ENCODE results near the gene NACC2.

Gene NACC2

DNA sequence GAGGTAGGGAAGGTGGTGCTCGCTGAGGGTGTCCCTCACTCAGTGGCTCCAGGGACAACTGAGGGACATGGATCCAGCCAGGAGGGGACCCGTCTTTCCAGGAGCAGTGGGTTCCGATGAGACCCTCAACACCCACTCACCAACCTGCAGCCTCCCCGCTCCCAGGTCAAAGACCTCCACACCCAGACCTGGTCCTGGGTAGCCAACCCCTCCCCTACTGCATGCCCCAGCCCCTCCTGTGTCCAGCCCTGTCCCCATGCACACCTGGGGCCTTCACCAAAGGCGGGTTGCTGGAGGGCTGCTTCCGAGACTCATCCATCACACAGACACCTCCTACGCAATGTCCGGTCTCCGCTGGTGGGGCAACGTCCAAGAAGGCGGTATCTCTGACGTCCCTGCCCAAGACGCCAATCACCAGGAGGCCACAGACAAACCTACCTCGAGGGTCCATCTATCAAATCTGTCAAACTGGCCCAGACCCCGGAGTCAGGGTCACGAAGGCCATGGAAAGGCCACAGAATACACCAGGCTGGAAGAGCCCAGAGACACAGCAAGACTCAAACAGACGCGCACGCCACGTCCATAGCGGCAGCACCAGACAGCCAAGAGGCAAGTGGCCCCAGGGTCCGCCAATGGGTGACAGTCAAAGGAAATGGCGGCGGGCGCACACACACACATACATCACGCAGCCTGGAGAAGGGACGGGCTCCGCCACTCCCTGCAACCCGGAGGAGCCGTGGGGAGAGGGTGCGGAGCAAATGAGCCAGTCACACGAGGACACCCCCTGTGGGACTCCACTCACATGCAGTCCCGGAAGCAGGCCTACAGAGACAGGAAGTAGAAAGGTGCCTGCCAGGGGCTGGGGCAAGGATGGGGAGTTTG lies 10.8 kb downstream of the NACC2 start:
- Mint-ChIP-seq H3K9me3 (no peaks in the 10 kb centered on the region), H3K4me1 (peaks cover 21% of the 10 kb centered on the region), H3K27ac (peak overlapping the region in 1 of 2 donors; percentile 39), H3K27me3 (no peaks in the 10 kb centered on the region), H3K4me3 (no peak overlapping the region)
- ATAC-seq = no peak
- DNase-seq = no peak

DNA sequence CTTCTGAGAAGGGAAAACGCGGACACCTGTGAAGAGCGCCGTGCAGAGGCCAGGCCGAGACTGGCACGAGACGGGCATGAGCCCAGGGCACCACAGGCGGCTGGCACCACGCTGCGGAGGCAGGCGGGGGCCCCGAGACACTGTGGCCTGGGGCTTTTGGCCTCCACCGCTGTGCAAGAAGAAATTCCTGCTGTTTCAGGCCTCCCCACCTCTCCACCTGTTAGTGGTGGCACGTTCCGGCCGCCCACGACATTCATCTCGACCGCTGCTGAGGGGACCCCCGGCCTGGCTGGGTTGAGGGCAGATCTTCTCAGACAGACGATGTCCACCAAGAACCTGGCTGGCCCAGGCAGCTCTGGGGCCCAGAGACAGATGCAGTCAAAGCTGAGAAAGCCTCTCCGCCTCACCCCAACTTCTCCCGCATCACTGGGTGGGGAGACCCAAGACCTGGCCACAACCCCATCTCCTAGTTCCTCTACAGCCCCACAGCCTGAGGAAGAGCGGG lies 11.5 kb downstream of the NACC2 start:
- no peak for ATAC-seq
- Mint-ChIP-seq H3K4me3 (no peak overlapping the region), H3K4me1 (peaks cover 24% of the 10 kb centered on the region)

DNA sequence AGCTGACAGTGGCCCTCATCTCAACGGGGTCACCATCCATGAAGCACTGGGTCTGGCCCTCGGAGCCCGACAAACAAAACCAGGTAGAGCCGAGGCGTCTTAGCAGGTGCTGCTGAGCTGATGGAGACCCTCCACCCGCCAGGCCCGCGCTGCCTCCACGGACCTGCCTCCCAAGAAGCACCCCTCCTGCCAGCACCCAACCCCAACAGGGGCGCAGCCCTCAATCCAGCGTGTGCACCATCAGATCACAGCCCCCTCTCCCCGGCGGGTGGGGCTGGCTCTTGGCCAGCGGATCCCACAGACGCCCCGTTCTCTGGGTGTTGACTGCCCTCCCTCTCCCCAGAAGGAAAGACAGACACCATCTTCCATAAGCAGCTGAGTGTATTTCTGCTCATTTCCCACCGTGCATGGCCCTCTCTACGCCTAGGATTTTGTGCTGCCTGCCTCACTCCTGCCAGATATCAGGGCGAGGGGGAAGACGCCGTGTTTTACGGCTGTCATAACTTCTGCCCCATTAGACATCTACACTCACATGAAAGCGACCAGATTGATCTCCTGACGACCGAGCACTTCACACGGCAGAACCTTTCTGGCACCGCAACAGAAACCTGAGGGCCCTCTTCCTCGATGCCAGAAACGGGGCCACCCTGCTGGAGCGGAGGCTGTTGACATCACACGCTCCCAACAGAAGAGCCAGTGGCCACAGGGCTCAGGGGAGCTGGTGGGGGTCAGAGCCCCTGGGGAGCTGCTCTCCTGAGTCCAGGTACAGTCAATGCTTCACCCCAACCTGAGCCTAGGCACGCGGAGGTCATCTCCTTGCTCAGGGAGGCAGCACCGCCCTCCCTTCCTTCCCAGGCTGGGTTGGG lies 12.4 kb downstream of the NACC2 start:
- H3K27ac Mint-ChIP-seq = peak overlapping the region in 1 of 2 donors; percentile 31
- DNase-seq = no peak
- H3K4me1 Mint-ChIP-seq = peaks cover 24% of the 10 kb centered on the region
- no peak for ATAC-seq
- H3K9me3 Mint-ChIP-seq = no peaks in the 10 kb centered on the region
- no peaks in the 10 kb centered on the region for H3K27me3 Mint-ChIP-seq
- H3K4me3 Mint-ChIP-seq = no peak overlapping the region

More for the DNA sequence above, 11.5 kb downstream of the NACC2 start:
- no peaks in the 10 kb centered on the region for H3K9me3 Mint-ChIP-seq
- DNase-seq = no peak
- no peak overlapping the region for H3K27ac Mint-ChIP-seq
- no peaks in the 10 kb centered on the region for H3K27me3 Mint-ChIP-seq

DNA sequence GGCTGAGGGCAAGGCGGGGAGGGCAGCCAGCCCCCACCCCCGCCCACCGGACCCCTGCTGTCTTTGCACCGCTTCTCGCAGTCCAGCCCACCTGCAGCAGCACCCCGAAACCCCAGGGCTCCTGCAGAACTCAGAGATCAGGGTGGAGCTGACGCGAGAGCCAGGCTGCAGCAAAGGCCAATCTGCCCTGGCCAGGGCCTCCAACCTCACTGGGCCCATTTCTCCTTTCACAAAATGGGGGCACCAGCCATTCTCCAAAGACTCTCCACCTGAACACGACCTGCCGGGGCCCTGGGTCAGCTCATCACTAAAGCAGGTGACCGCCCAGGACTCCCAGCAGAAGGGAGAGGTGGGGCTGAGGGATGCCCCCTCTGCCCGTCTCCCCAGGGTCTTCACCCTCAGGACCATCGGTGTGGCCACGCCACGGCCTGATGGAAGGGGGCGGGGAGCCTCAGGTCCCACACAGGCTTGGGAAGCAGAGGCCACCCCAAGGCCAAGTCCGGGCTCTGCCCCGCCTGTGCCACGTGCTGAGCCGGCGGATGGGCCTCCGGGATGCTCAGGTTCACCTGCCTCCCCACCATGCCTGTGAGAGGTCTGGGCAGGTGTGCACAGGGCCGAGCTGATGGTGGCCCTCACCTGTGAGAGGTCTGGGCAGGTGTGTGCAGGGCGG lies 13.1 kb downstream of the NACC2 start:
- no peak overlapping the region for H3K4me3 Mint-ChIP-seq
- no peak overlapping the region for H3K27ac Mint-ChIP-seq
- no peaks in the 10 kb centered on the region for H3K9me3 Mint-ChIP-seq
- ATAC-seq (no peak), DNase-seq (no peak)
- H3K27me3 Mint-ChIP-seq = no peaks in the 10 kb centered on the region
- H3K4me1 Mint-ChIP-seq = peaks cover 30% of the 10 kb centered on the region

DNA sequence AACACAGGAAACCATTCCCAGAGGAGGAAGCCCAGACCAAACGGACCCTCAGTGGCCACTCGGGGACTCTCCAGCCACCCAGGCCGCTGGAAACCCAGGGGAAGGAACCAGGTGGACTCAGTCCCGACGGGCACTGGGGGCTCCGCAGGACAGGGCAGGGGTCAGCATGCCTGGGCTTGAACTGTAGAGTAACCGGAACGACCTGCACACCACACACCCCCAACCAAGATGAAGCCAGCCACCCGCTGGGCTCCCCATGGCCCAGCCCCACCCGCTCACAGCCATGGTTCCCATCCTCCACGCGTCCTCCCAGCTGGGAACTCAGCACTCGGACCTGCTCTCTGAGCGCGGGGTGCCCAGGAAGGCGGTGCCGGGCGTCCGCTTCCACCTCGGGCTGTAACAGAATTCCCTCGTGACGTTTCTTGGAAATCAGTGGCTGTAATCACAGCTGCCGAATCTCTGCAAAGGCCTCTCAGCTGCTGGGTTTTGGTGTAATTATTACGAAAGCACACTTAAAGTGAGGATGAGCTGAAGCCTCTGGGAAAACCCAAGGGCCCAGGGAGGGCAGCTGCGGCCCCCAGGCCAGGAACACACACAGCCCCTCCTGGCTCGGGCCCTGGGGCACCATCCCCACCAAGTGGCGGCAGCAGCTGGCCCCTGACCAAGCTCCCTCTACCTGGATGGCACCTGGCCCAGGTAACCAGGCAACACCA lies 13.8 kb downstream of the NACC2 start:
- H3K4me1 Mint-ChIP-seq = peaks cover 34% of the 10 kb centered on the region
- H3K4me3 Mint-ChIP-seq = no peak overlapping the region
- H3K27me3 Mint-ChIP-seq = no peaks in the 10 kb centered on the region
- no peaks in the 10 kb centered on the region for H3K9me3 Mint-ChIP-seq
- DNase-seq (no peak), ATAC-seq (no peak)
- no peak overlapping the region for H3K27ac Mint-ChIP-seq

DNA sequence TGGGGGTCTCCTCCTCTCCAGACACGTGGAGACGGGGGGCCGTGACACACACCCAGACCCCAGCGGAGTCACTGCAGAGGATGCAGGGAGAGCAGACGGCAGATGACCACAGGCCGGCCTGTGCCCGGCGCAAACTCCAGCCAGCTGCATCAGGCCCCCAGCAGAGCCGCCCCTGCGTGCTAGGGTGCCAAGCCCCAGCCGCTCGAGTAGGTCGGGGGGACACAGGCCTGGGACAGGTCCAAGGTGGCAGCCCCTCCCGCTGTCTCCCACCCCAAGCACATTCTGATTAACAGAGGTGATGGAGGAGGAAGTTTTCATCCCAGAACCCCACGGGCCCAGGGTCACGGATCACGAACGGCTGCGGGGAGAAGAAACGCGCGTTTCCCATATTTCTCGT lies 14.4 kb downstream of the NACC2 start:
- Mint-ChIP-seq H3K9me3 (no peaks in the 10 kb centered on the region), H3K4me1 (peaks cover 40% of the 10 kb centered on the region), H3K4me3 (no peak overlapping the region), H3K27ac (peak overlapping the region; percentile 46 to 50), H3K27me3 (no peaks in the 10 kb centered on the region)
- DNase-seq (no peak), ATAC-seq (no peak)

DNA sequence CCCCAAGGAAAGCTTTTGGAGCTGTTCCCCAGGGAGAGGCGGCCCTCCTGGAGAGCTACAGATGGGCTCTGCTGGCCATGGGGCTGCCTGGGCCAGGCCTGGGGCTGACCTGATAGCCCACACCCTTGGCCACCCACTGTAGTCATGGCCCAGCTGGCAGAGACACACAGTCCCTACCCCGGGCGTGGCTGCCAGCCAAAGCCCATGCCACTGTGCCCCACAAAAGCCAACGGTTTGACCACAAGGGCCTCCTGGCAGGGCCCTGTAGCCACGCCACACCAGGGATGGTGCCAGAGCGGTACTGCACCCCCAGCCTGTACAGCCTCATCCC lies 15.2 kb downstream of the NACC2 start:
- Mint-ChIP-seq H3K9me3 (no peaks in the 10 kb centered on the region), H3K4me1 (peaks cover 45% of the 10 kb centered on the region), H3K4me3 (no peak overlapping the region), H3K27ac (no peak overlapping the region), H3K27me3 (no peaks in the 10 kb centered on the region)
- DNase-seq (no peak), ATAC-seq (no peak)

DNA sequence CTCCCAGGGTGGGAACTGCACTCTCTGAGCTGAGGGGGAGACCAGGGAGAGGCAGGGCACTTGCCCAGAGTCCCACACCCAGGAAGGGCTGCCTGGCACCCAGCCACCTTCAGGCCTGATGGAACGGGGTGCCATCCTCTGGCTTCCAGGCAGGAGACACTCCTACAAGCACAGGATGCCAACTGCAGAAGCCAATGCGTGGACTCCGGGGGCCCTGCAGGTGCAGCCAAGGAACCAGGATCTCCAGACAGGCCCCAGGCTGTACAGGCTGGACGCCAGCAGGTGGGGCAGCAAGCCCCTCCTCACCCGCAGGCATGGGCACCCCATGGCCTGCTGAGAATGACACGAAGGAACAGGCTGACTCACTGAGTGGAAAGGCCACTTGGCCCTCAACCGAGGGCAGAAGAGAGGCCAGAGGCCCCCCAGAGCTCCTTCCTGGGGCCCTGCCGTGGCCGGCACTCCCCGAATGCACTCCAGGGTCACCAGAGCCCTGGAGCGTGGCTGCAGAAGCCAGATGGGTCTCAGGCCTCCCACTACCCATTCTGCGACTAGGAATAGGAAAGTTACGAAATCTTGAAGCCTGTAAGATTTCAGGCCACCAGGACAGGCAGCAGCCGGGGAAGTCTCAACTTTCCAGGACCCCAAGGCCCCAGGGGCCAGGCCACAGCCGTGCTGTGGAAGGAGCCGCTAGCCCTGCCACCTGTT lies 15.7 kb downstream of the NACC2 start:
- Mint-ChIP-seq H3K9me3 (no peaks in the 10 kb centered on the region), H3K27ac (no peak overlapping the region), H3K27me3 (no peaks in the 10 kb centered on the region), H3K4me3 (no peak overlapping the region), H3K4me1 (peaks cover 40% of the 10 kb centered on the region)
- DNase-seq (no peak), ATAC-seq (no peak)

DNA sequence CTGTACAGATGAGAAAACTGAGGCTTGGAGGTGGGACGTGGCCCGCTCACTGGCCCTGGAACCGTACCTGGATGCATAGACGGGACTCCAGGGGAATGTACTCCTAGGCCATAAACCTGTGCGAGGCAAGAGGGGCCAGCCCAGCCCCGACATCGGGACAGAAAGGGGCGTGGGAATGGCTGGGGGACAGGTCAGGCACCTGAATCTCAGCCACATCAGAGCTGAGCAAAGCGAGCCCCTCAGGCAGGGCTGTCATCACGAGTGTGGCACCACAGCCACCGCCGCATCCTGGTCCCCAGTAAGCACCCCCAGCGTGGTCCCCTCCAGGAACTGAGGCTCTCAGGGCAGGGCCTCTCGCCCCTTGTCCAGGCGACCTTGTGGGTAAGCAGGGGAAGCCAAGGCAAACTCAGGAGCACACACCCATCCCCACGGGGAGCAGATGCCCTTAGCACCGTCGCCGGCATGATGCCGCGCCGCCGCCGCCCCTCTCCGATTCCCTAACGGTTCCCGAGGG lies 16.5 kb downstream of the NACC2 start:
- DNase-seq = no peak
- Mint-ChIP-seq H3K27me3 (no peaks in the 10 kb centered on the region), H3K27ac (no peak overlapping the region), H3K4me1 (peaks cover 36% of the 10 kb centered on the region), H3K9me3 (no peaks in the 10 kb centered on the region), H3K4me3 (no peak overlapping the region)
- ATAC-seq = no peak

DNA sequence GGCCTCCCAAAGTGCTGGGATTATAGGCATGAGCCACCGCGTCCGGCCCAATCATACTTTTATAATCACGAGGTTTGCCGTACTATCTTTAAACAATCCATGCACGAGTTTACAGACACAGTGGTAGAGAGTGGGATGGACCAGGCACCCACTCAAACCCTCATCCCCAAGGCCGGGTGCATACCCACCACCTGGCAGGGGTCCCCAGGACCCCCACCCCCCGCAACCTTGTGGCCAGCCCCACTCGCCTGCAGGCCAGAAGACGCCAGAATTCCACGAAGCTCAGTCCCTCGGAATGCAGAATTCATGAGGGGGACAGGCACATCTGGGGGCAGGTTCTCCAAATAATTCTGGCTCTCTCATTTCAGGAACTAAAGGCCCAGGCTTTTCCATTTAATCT lies 17.1 kb downstream of the NACC2 start:
- Mint-ChIP-seq H3K27me3 (no peaks in the 10 kb centered on the region), H3K4me1 (peaks cover 33% of the 10 kb centered on the region), H3K27ac (no peak overlapping the region), H3K9me3 (no peaks in the 10 kb centered on the region), H3K4me3 (no peak overlapping the region)
- DNase-seq (no peak), ATAC-seq (no peak)

DNA sequence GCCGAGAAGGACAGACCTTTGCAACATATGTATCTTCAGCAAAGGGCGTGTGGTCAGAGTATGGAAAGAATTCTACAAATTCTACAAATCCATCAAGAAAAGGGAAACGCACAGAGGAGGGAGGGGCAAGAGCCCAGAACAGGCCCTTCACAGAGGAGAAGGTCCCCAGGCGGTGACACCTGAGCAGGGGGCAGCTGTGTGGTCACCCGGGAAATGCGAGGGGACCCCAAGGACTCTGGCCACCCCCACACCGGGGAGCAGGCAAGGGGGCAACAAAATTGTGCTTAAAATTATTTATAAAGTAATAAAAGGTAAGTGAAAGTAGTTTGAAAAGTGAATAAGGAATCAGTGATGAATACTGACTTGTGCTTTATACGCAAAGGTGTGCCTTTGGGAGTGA lies 17.6 kb downstream of the NACC2 start:
- Mint-ChIP-seq H3K4me1 (peaks cover 28% of the 10 kb centered on the region), H3K27me3 (no peaks in the 10 kb centered on the region), H3K27ac (peak overlapping the region in 1 of 2 donors; percentile 93), H3K9me3 (no peaks in the 10 kb centered on the region), H3K4me3 (no peak overlapping the region)
- ATAC-seq = no peak
- DNase-seq = no peak

DNA sequence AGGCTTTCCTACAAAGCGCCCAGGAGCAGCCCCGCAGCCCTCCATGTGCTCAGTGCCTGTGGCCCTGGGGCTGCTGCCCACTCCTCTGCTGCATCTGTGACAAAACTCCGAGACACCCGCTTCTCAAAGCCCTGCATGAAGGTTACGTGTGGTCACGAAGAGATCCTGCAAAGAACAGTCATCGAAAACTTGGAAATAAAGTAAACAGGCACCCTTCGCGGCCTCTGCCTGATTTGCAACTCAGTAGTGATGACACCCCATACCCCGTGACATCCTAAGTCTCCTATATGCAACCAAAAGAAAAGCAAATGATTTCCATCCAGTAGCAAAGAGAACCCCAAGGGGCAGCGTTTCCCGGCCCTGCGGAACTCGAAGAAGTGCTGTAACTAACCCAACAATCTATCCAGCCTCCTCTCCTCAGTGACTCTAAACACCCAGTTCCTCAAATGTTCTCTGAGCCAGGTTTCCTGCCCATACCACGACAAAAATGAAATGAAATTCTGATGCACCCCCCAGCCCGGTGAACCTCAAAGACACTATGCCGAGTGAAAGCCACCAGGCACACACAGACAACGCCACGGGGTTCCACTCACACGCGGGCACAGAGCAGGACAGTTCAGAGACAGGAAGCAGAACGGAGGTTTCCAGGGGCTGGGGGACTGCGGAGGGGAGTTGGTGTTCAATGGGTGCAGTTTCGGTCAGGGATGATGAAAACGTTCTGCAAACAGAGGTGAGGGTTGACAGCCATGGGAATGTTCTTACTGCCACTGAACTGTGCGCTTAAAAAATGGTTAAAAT lies 19.0 kb downstream of the NACC2 start:
- Mint-ChIP-seq H3K4me1 (peaks cover 28% of the 10 kb centered on the region), H3K9me3 (no peaks in the 10 kb centered on the region), H3K4me3 (peak overlapping the region; percentile 63 to 81), H3K27me3 (no peaks in the 10 kb centered on the region), H3K27ac (peak overlapping the region; percentile 87 to 89)
- ATAC-seq (peak; percentile 82), DNase-seq (peak in 1 of 2 donors; percentile 34)

DNA sequence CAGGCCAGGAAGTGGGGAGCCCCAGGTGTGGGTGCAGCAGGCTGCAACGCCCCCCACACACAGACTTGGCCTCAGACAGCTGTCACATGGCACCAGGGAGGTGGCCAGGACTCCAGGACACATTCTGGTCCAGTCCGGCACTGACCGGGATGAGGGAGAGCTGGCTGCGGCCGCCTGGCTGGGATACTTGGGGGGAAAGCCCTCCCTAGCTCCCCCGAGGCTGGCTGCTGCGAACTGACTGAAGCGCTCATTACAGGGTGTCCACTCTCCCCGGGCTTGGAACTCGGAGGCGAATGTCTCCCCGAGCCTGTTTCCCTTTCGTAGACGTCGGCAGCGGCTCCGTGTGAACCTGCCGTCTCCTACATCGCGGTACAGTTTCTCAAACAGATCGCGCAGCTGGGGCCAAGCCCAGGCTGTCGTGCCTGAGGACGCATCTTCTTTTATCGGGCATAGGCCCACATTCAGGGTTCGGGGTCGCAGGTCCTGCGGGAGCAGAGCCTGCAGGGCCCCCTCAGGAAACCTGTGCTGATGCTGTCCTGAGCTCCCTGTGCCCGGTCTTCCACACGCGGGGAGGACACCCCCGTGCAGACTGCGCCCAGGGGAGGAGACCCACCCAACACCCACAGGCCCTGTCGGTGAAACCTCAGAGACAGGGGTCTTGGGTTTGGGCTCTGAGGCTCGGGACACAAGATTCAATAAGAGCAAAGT lies 19.8 kb downstream of the NACC2 start:
- H3K27ac Mint-ChIP-seq = peak overlapping the region in 1 of 2 donors; percentile 87
- H3K27me3 Mint-ChIP-seq = no peaks in the 10 kb centered on the region
- peak overlapping the region in 1 of 2 donors; percentile 81 for H3K4me3 Mint-ChIP-seq

More for the DNA sequence above, 19.8 kb downstream of the NACC2 start:
- H3K4me1 Mint-ChIP-seq = peaks cover 28% of the 10 kb centered on the region
- DNase-seq (no peak), ATAC-seq (no peak)
- no peaks in the 10 kb centered on the region for H3K9me3 Mint-ChIP-seq
